Muscle layer of colon (tissue), 2 donors: ENCODE measurements around the gene KCNAB3.

Experiments
- H3K27ac ChIP-seq: one replicate; pipeline ENCODE4 v1.7.0; 2013; ENCODE audit warnings: low read depth, mild to moderate bottlenecking, low read length, moderate library complexity
- H3K27me3 ChIP-seq, 2 donors: one replicate each; pipeline ENCODE4 v1.7.0; 2013; ENCODE audit warnings: low read length in 2 of 2, mild to moderate bottlenecking in 2 of 2; ENCODE audit not compliant: insufficient read depth in 2 of 2, control insufficient read depth in 1 of 2
- H3K36me3 ChIP-seq: one replicate; pipeline ENCODE4 v1.7.0; 2013; ENCODE audit warnings: mild to moderate bottlenecking, low read length; ENCODE audit not compliant: insufficient read depth
- H3K4me1 ChIP-seq: one replicate; pipeline ENCODE4 v1.7.0; 2013; ENCODE audit warnings: mild to moderate bottlenecking, low read length; ENCODE audit not compliant: insufficient read depth
- H3K4me3 ChIP-seq, 2 donors: one replicate each; pipeline ENCODE4 v1.7.0; 2013; ENCODE audit warnings: low read length in 2 of 2, low read depth in 1 of 2, mild to moderate bottlenecking in 1 of 2, moderate library complexity in 1 of 2
- H3K9ac ChIP-seq: one replicate; pipeline ENCODE4 v1.7.0; 2013; ENCODE audit warnings: low read length
- H3K9me3 ChIP-seq: one replicate; pipeline ENCODE4 v1.7.0; 2013; ENCODE audit warnings: mild to moderate bottlenecking, low read length
- donor health status: abdominal sarcoma.
- donor health status: Adenocarcinoma of cecum.

Gene KCNAB3

DNA sequence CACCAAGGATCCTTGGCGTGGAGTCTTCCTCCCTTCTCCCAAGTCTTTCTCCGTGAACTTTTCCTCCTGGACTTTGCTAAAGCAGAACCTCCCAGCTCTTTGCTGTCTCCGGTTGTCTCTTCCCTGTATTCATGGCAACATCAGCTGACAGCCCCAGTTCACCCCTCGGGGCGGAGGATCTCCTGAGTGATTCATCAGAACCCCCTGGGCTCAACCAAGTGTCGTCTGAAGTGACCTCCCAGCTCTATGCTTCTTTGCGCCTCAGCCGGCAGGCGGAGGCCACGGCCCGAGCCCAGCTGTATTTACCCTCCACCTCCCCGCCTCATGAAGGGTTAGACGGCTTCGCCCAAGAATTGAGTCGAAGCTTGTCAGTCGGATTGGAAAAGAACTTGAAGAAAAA lies 3.3 kb upstream of the KCNAB3 start:
- Histone ChIP-seq H3K9ac (peak overlapping the region; percentile 89), H3K36me3 (peaks cover 23% of the 10 kb centered on the region), H3K27me3 (peaks cover 0 to 5% of the 10 kb centered on the region in 2 donors), H3K27ac (peak overlapping the region; percentile 64), H3K4me1 (peaks cover 30% of the 10 kb centered on the region), H3K4me3 (peak overlapping the region; percentile 78 to 89), H3K9me3 (no peaks in the 10 kb centered on the region)

DNA sequence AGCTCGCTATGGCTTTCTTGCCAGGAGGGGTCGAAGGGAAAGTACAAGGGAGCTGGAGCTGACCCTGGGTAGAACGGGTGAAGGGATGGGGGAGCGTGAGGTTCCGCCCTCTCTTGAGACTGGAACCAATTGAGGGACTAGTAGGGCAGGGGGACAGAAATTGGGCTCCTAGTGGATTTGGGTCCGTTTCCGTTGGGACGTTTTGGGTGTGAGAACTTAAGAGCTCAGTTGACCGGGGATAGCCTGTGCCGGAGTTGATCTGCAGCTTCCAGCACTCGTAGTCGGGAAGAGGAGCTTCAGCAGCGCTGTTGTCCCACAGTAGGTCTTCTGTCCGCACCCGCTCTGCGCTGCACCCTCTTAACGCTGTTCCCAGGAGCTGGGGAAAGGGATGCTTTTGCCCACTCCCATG lies 2.8 kb upstream of the KCNAB3 start:
- Histone ChIP-seq H3K4me3 (peak overlapping the region; percentile 78 to 89), H3K4me1 (peaks cover 30% of the 10 kb centered on the region), H3K9ac (peak overlapping the region; percentile 89), H3K9me3 (no peaks in the 10 kb centered on the region), H3K36me3 (peaks cover 23% of the 10 kb centered on the region), H3K27ac (peak overlapping the region; percentile 64), H3K27me3 (peaks cover 0 to 5% of the 10 kb centered on the region in 2 donors)

- Histone ChIP-seq H3K9ac (peak within 1 kb of the TSS; percentile 89), H3K4me3 (peak within 1 kb of the TSS; percentile 78 to 89), H3K27ac (peak within 1 kb of the TSS; percentile 64), H3K27me3 (peaks cover 0 to 5% of the 10 kb centered on the region in 2 donors), H3K36me3 (peaks cover 18% of the 10 kb centered on the region), H3K9me3 (no peaks in the 10 kb centered on the region), H3K4me1 (peaks cover 30% of the 10 kb centered on the region)
These were observed 2.2 kb upstream of the KCNAB3 start, which contains the start of the genes CNTROB and TRAPPC1 for GRCh38 chr17:7931709-7932482. Gene CNTROB (plus strand): TSS chr17:7932206. CDS start chr17:7933080, 874 bp downstream. Gene TRAPPC1 (minus strand): TSS chr17:7931946. CDS start chr17:7931829, 117 bp downstream.

- peaks cover 30% of the 10 kb centered on the region for H3K4me1 ChIP-seq
These were observed 1.4 kb upstream of the KCNAB3 start for GRCh38 chr17:7930841-7931631.

GRCh38 chr17:7927596-7927995 lies 2.1 kb downstream of the KCNAB3 start:
- H3K36me3 ChIP-seq = peaks cover 5% of the 10 kb centered on the region
- H3K4me3 ChIP-seq = no peak overlapping the region
- H3K9ac ChIP-seq = no peak overlapping the region

More at GRCh38 chr17:7930841-7931631, 1.4 kb upstream of the KCNAB3 start:
- Histone ChIP-seq H3K36me3 (peaks cover 13% of the 10 kb centered on the region), H3K27ac (peak overlapping the region; percentile 64), H3K27me3 (peaks cover 0 to 5% of the 10 kb centered on the region in 2 donors), H3K9ac (no peak overlapping the region), H3K4me3 (peak overlapping the region; percentile 78 to 89), H3K9me3 (no peaks in the 10 kb centered on the region)

GRCh38 chr17:7922845-7923628 lies 6.6 kb downstream of the KCNAB3 start:
- Histone ChIP-seq H3K9ac (peak overlapping the region; percentile 29), H3K4me3 (peak overlapping the region; percentile 56 to 57), H3K27me3 (no peaks in the 10 kb centered on the region), H3K9me3 (no peaks in the 10 kb centered on the region), H3K36me3 (no peaks in the 10 kb centered on the region), H3K4me1 (peaks cover 11% of the 10 kb centered on the region), H3K27ac (peak overlapping the region; percentile 67)

More at GRCh38 chr17:7927596-7927995, 2.1 kb downstream of the KCNAB3 start:
- Histone ChIP-seq H3K27ac (no peak overlapping the region), H3K9me3 (no peaks in the 10 kb centered on the region), H3K4me1 (peaks cover 16% of the 10 kb centered on the region), H3K27me3 (peaks cover 0 to 5% of the 10 kb centered on the region in 2 donors)

GRCh38 chr17:7922269-7922844 lies 7.3 kb downstream of the KCNAB3 start:
- peak overlapping the region; percentile 29 for H3K9ac ChIP-seq
- H3K36me3 ChIP-seq = no peaks in the 10 kb centered on the region
- peak overlapping the region; percentile 56 to 57 for H3K4me3 ChIP-seq
- no peaks in the 10 kb centered on the region for H3K27me3 ChIP-seq
- H3K9me3 ChIP-seq = no peaks in the 10 kb centered on the region
- H3K27ac ChIP-seq = peak overlapping the region; percentile 67
- peaks cover 11% of the 10 kb centered on the region for H3K4me1 ChIP-seq

GRCh38 chr17:7916808-7917207 lies 12.8 kb downstream of the KCNAB3 start:
- H3K9ac ChIP-seq = no peak overlapping the region
- H3K27me3 ChIP-seq = no peaks in the 10 kb centered on the region
- no peak overlapping the region for H3K4me3 ChIP-seq
- no peaks in the 10 kb centered on the region for H3K9me3 ChIP-seq
- H3K4me1 ChIP-seq = peaks cover 15% of the 10 kb centered on the region
- peaks cover 7% of the 10 kb centered on the region for H3K36me3 ChIP-seq
- peak overlapping the region; percentile 84 for H3K27ac ChIP-seq

GRCh38 chr17:7916385-7916682 lies 13.3 kb downstream of the KCNAB3 start:
- Histone ChIP-seq H3K9me3 (no peaks in the 10 kb centered on the region), H3K27me3 (no peaks in the 10 kb centered on the region), H3K4me1 (peaks cover 15% of the 10 kb centered on the region), H3K9ac (no peak overlapping the region), H3K27ac (peak overlapping the region; percentile 84), H3K4me3 (peak overlapping the region; percentile 67 to 83), H3K36me3 (peaks cover 12% of the 10 kb centered on the region)

DNA sequence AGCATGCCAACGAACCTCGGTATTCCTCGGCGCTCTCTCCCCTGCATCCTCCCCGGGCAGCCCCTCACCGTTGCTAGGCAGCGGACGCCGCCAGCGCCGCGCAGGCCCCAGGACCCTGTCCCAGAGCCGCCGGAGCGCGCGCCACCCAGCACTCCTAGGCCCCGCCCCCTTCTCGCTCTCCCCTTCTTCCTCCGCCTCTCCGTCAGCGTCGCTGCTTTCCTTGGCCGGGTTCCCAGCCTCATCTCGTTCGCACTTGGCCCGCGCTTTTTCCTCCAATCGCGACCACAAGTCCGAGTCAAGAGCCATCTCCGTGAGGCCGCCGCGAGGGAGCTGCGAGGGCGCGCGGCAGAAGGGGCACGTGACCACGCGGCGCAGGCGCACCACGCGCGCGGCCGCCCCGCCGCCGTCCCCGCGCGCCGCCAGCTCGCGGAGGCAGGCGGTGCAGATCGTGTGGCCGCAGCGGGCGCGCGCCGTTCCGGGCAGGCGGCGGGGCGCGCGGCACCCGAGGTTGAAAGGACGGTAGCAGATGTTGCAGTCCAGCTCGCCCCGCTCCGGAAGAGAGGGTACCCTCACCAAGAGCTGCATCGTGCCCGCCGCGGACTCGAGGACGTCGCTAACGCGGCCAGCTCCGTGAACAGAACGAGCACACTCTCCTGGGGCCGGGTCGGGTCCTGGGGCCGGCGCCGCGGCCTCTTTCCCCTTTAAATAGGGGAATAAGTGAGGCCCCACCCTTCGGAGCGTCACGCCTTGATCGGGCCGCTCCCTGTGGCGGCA lies 13.9 kb downstream of the KCNAB3 start, which contains the start of gene RNF227:
RNF227 (minus strand) TSS at position 679 of the 774 bp plus-strand sequence; CDS start at position 585, 94 bp downstream.
- H3K4me3 ChIP-seq = peak within 1 kb of the TSS; percentile 67 to 83
- peak within 1 kb of the TSS; percentile 73 for H3K9ac ChIP-seq
- peaks cover 17% of the 10 kb centered on the region for H3K36me3 ChIP-seq
- no peaks in the 10 kb centered on the region for H3K9me3 ChIP-seq
- H3K27ac ChIP-seq = peak within 1 kb of the TSS; percentile 95
- peaks cover 15% of the 10 kb centered on the region for H3K4me1 ChIP-seq
- no peaks in the 10 kb centered on the region for H3K27me3 ChIP-seq
